NCI-H82 (cell line): ENCODE results near the gene SYP.

ENCODE experiments used
- DNase-seq: peaks from one replicate; lab custom pipeline; 2025; lab: John Stamatoyannopoulos, UW

The SYP gene

DNA sequence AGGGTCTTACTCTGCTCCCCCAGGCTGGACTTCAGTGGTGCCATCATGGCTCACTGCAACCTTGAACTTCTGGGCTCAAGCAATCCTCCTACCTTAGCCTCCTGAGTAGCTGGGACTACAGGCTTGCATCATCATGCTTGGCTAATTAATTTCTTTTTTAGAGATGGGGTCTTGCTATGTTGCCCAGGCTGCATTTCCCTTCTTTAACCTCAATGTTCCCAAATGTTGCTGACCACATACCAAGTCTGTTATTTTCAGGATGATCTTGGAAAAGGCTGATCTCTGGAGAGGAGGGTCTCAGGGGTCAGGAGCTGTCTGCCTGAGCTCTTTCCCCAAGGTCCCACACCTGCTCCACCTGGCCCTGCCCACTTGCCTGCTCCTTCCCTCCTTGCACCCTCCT, 20.1 kb upstream of the SYP start:
- no peak for DNase-seq

DNA sequence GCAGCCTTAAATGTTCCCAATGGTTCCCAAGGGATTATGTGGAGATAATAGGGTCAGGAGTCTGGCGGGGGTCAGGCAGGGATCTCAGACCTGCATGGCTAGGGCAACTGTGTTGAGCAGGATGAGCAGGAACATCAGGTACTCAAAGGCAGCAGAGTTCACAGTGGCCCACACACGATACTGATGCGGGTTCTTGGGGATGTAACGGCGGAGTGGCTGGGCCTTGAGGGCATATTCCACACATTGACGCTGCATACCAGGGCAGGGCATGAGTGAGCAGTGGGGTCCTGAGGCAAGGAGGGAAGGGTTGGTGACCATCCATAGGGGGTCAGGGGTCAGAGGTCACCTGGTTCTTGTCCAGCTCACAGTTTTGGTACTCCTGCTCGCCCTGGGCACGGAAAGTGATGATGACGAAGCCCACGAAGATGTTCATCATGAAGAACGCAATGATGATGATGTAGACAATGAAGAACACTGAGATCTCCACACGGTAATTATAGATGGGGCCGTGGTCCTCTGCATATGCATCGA, 15.1 kb upstream of the SYP start:
- no peak for DNase-seq

DNA sequence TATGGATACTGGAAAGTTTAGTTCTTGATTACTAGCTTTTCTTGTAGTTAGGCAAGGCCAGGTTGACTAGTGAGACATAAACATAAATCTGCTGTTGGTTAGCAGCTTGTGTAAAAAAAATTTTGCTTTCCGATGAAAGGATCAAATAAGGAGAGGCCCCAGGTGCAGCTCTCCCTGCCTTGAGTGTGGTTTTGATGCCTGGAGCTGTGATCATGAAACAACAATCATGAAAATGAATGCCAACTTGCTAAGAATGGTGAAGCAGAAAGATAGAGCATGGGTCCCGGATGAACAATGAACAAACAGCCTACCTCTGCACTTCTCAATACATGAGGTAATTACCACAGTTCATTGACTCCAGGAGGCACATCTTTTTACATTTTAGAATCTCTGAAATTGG, 14.4 kb upstream of the SYP start:
- no peak for DNase-seq

DNA sequence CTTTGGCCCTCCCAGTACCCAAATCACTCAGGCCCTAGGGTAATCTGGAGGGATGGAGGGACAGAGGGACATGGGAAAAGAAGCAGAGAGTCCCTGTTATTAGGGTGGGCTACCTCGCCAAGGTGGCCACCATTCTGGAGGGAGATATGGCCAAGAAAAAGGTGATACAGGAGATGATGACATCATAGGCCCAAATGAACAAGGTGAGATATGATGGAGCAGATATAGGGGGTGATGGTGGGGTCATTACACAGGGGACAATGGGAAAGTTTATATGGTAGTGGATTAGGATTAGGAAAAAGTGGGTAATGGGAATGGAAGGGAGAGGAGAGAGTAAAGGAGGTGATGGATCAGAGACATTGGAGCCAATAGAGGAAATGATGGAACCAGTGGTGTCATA, 12.9 kb upstream of the SYP start:
- DNase-seq, result no peak

DNA sequence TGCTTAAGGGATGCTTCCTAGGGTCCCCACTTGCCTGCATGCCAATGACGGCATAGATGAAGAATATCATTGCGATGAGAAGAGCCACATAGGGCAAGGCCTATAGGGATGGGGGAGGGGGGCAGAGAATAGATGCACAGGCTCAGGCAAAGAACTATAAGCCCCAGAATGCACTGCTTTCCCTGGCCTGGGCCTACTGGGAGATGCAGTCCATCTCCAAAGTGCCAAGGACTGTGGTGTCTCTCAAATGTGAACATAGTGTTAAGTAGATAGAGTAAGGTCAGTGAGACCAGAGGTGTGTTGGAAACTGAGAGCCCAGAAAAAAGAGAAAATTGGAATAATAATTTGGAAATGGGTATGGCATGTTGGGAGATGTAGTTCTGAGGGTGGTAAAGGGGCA, 12.2 kb upstream of the SYP start:
- DNase-seq, result no peak

DNA sequence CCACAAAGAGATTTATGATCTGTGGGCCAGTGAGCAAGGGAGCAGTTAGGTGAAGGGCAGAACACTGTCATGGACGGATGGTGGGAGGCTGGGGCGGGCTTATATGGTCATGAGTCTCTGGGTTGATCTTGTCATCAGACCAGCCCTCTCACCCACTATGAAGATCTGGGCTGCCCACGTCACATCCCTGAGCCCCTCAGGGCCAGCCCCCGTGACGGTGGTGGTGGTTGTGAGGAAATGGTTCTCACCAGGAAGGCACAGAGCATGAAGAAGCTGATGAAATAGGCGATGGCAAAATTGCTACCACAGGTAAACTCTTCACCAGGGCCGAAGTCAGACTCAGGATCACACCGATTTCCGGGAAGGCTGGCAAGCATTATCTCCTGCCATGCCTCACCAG, 11.1 kb upstream of the SYP start:
- DNase-seq, result no peak

DNA sequence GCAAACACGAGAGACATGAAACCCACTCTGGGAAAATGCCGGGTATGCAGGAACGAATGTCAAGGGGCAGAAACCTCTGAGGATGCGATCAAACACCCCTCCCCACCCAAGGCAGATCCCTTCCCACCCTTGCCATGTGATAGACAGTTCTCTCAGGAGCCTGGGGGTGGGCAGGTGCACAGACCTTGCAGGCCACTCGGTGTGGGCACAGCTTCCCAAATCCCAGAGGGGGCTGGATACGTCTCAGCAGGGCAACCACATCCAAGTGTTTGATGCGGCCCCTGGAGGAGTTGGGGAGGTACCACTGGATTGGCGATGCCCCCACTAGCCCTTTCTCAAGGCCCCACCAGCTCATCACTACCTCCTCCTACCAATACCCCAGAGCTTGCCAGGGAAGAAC, 10.4 kb upstream of the SYP start:
- DNase-seq, result no peak

DNA sequence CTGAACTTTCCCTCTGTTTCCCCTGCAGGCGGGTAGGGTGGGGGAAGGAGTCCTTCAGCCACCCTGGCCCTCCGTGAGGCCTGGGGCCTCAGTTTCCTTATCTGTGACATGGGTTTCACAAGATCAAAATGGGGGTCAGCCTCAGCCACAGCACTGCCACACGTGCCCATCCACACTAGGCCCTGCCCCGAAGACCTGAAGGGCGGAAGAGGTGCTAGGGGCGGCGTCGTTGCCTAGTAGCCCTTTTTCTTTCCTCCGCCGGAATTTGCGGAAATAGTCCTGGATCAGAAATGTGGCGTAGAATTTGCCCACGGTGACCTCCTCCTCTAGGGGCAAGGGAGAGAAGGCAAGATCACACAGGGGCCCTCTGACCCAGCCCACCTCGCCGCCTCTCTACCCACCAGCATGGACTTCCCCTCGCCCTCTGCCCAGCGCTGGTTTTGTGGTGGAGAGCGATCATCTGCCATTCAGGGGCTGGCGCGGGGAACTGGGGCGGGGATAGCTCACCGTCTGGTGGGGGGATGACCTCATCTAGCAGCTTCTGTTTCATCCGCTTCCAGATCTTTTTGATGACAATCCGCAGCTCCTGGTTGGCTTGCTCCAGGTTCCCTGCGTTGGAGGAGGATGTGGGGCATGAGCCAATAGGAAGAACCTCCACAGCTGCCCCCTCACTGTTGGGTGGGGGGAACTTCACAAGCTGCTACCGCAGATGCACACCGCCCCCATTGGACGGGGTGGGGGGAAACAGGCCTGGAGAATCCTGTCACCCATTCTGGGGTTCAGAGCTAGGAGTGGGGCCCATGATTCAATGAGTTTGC, 9.7 kb upstream of the SYP start:
- peak; percentile 90 for DNase-seq

DNA sequence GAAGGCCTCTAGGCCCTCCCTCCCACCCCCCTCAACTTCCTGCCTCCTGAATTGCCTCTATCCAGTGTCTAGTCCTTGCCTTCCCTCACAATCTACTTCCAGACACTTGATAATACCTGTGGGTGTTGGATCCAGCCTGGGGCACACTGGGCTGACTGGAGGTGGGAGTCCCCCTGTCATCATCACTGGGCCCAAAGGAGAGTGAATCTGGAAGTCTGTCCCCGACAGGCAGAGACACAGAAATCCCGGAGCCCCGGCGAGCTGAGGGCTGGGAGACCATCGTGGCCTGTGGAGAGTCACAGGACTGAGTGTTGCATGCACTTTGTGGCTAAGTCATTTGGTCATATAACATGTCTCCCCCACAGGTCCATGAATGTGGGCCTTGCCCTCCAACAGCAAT, 8.4 kb upstream of the SYP start:
- DNase-seq, result no peak

DNA sequence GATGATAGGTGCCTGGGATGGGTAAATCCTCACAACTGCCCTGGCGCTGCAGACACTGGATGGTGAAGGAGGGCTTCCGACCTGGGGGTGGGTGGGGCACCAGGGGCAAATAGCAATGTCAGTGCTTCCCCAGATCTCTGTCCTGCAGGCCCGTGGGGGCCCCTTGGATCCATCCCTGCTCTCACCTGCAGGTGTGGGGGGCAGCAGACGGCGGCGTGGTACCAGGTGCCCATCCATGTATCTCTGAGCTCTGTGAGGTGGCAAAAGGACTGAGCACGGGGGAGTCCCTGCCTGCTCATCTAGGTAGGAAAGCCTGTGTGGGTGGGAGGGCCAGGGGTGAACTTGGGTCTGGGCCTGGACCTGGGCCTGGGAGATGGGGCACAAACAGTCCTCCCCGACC, 6.5 kb upstream of the SYP start:
- DNase-seq, result no peak

DNA sequence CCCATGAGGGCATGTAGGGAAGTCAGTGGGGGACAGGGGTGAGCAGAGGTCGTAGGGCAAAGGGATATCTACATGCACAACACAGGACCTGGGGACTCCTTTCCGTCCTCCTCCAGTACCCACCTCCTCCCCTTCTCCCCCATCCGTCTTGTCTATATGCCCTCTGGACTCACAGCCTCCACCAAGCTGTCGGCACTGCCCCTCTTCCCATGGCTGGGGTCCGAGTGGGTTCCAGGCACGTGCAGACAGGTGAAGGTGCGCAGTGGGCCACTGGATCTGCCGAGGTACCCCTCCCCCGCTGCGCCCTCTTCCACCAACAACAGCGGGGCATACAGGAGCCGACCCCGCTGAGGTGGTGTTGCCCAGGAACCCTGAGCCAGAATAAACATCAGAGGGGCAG, 5.5 kb upstream of the SYP start:
- DNase-seq, result no peak

DNA sequence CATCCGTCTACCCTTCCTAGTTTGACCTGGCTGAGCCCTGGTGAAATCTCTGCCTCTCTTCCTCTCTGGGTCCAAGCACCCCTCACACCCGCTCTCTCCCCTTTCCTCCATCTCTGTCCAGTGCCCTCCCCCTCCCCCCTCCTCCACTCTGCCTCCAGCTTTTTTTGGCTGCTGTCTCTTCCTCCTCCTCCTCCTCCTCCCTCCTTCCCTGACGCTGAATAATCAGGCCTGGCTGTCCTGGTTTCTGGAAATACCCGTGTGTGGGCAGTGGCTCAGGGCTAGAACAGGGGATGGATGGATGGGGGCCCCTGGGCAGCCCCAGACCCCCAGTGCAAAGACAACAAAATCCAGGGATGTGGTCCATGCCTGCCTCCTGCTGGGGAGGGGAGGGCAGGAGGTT, 4.7 kb upstream of the SYP start:
- DNase-seq, result no peak

DNA sequence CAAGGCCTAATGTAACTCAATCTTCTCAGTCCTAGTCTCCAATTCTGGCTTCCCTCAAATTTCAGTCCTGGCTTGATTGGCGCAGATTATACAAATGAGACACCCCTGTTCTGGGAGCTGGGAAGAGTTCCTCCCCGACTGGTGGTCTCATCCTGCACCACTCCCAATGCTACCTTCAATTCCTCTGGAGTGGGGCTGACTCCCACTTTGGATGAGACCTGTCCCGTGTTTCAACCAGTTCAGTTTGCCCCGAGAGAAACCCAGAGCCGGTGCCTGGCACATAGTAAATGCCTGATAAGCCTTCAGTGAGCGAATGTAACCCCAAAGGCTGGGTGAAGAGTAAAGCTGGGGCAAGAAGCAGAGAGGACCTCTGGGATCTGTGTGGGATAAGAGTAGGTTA, 4.0 kb upstream of the SYP start:
- no peak for DNase-seq

DNA sequence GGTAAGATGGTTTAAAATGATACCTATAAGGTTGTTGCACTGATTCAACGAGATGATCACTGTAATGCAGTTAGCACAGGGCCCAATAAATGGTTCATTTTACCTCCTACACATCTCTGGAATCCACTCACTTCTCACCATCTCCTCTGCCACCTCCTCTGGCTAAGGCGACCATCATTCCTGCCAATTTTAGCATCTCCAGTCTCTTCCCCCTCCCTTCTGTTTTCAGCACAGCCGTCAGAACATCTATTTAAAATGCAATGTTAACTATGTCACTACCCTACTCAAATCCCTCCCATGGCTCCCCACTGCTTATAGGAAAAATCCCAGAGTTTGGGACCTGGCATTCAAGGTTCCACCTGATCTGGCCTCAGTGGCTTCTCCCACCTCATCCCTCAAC, 3.5 kb upstream of the SYP start:
- DNase-seq, result no peak

DNA sequence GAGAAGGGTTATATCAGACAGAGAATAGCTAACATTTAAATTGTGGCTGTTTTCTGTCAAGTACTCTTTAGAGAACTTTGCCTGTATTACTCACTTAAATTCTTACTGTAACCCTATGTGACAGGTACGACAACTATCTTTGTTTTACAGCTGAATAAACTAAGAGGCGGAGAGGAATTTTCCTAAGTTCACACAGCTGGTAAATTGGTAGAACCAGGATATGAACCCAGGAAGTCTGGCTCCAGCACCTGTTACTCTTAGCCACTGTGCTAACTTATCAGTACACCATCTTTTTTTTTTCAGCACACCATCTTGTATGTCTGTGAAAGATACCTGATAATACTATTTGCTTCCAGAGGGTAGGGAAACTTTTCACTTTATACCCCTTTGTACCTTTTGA, 2.0 kb upstream of the SYP start:
- DNase-seq, result no peak

DNA sequence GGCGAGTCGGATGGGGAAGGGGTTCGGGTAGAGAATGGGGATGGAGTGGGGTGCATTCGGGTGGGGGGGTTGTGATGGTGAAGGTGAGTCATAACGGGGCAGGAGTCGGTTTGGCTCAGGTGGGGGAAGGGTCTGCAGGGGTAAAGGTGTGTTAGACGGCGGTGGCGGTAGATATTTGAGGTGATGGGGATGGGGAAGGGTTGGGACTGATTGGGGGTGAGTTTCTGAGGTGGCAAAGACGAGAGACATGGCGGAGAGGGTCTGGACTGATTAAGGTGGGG, 738 bp downstream of the SYP start:
- no peak for DNase-seq

DNA sequence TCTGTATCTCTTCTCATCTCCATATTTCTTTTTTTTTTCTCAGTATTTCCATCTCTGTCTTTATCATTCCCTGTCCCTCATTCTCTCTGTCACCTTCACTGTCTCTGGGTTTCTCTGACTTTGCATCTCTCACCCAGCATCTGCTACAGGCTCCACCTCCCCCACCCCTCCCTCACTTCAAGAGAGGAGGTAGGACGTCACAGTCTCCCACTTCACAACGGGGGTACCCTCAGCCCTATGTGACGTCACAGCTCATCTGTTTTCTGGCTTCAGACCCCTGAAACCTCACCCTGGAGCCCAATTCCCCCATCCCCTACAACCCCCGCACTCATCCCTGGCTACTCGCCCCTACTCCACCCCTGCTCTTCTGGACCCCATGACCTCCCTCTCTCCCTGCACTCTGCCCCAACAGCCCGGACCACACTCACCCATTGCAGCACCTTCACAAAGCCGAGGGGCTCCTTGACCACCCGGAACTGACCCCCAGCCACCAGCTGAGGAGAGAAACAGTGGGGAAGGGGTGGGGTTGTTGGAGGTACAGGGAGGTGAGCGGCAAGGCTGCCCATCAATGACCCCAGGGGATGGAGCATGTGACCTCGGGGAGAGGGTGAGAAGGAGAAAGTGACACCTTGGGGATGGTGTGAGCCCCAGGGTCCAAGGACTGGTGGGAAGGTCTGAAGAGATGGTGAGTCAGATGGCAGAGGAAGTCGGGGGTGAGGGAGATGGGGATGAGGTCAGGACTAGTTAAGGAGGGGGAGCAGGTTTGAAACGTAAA, 1.3 kb downstream of the SYP start:
- peak; percentile 68 for DNase-seq

DNA sequence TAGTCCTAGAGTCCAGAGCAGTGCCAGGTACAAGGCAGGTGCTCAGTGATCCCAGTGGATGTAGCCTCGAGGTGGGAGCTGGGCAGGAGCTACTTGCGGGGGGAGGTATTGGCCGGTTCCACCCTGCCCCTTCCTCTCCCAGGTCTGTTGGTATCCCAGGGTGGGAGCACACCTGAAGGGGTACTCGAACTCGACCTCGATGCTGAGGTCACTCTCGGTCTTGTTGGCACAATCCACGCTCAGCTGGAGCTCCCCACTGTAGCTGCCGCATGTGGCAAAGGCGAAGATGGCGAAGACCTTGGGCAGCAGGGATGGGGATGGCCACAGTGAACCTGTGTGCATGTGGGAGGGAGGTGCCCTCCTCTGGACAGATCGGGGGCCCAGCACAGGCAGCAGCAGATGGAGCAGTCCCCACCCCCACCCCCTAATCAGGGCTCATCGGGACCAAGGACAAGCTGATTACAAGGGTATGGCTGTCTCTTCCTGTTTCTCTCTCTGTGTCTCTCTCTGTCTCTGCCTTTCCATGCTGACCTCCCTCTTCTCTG, 2.4 kb downstream of the SYP start:
- peak; percentile 86 for DNase-seq

DNA sequence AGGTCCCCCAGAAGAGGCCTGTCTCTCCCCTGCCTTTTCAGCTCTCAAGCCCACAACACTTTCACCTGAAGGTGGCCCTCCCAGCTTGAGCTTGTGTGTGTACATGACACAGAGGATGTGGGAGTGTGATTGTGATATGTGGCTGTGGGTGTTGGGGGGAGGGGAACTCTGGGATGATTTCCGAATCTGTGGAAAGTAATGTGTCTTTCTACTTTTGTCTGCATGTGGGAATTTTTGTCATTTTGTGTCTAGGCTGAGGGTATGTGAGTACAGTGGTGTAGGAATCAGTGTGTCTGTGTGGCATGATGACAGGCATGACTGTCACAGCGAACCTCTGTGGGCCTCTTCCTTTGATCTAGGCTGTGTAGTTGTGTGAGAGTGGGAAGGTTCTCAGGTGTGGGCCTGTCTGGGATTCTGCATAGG, 6.4 kb downstream of the SYP start:
- DNase-seq, result no peak

DNA sequence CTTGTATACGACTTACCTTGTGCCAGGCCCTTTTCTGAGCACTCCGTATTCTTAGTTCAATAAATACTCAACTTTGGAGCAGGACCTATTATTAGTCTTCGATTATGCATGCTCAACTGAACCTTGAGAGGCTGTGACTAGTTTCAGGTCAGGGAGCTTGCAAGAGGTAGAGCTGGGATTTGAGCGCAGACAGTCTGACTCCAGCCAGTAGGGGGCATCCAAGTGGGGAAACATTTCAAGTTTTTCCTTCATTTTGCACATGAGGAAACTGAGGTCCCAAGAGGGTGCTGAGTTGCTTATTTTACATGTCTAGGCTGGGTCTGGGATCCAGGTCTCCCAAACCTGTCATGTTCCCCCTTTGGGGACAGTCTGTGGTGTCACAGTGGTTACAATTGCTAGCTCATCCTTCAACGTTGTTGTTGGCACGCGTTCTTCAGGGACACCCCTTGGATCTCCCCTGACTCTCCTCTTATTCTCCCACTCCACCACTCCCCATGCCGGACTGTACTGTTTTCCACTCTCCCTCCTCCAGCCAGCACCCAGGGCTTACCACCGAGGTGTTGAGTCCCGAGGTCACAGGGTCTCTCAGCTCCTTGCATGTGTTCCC, 7.2 kb downstream of the SYP start:
- DNase-seq, result peak; percentile 31

DNA sequence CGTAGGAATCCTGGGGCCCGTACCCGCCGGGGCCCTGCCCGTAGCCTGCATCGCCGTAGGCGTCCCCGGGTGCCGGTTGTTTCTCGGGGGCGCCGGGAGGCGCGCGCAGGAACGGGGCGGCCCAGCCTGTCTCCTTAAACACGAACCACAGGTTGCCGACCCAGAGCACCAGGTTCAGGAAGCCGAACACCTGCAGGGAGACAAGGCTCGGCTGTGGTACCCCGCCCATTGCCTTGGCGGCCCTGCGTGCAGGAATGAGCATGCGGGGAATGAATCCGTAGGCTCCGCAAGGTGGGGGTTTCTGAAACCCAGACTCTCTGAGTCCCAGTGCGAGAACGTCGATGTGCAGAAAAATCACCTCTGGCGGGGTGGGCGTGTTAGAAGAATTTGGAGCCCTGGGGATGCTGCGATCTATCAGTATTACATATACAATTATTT, 8.4 kb downstream of the SYP start:
- DNase-seq, result no peak

DNA sequence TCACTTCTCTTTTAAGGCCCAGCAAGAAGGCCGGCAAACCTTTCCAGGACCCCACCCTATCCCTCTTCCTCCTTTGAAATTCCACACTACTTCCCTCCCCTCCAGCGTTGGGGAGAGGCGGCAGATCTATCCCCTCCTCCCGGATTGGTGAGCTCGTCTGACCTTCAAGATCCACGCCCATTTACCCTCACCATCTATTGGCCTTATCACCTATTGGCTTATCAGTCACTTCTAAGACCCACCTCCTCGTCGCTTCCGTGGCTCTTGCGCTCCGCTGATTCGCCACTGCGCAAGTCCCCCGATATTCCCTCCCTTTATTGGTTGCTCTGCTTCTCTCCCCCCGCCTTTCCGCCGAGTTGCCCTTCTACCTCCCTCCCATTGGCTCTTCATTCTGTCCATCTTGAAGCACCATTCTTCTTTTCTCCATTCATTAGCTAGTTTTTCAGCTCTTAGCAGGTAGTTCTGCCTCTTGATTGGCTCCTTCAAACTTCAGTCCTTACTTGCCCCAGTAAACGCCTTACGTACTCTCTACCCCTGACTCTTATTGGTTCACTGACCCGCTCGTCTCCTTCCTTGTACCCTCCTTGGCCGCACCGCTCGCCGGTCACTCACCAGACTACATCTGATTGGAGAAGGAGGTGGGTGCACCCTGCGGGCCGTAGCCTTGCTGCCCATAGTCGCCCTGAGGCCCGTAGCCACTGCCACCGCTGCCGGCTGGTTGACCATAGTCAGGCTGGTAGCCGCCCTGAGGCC, 9.0 kb downstream of the SYP start:
- DNase-seq, result peak; percentile 13
